ENCODE data around the gene EFNA1. TPM values are rescaled to one million over a fixed set of nuclear protein-coding genes. Genes with fewer than 3 reads are reported as not detected.
"Not testable (repeated sequence)": the region's sequence is repeated elsewhere in the genome, so short reads cannot be mapped to it uniquely, and the experiment has no call there.

The EFNA1 gene
- total RNA-seq, 1 experiment from 2014 or later = 49.9 TPM

GRCh38 chr1:155167166-155168104 lies 39.8 kb downstream of the EFNA1 start:
- no peaks in the 10 kb centered on the region for H3K9me2 ChIP-seq (replicated peaks; ENCODE audit: low read length)
- ATAC-seq (peak; percentile 86), DNase-seq (peak; percentile 94)
- peak overlapping the region; percentile 34; the same call in 1 of the 2 replicates for H3K9ac ChIP-seq (ENCODE audit: low read length)
- H3K4me2 ChIP-seq (ENCODE audit: low read length) = peak overlapping the region; percentile 93
- BruUV-seq (replicated peaks) = no TSS peak
- no peaks in the 10 kb centered on the region for H3F3A ChIP-seq (ENCODE audit: low read length, unreplicated experiment)
- H3K4me3 ChIP-seq (ENCODE audit: low read length) = peak overlapping the region; percentile 67
- no peak for TF ChIP-seq EZH2 (IDR thresholded peaks at IDR 0.05; ENCODE audit: low read length, unreplicated experiment)
- TF ChIP-seq CTCF (conservative IDR thresholded peaks at IDR 0.05; ENCODE audit: low read depth, low read length) = peak; percentile 99
- peaks cover 8% of the 10 kb centered on the region; the same call in 1 of the 2 replicates for H3K36me3 ChIP-seq (ENCODE audit: low read depth, low read length)
- H3K9me3 ChIP-seq (ENCODE audit: low read length) = no peaks in the 10 kb centered on the region
- H3K79me2 ChIP-seq (ENCODE audit: low read length) = peaks cover 14% of the 10 kb centered on the region
- ChIA-PET CTCF (interaction anchor here (0.5 to 2.7 kb wide), 13 partner anchors 13 to 124 kb away, joined by 3 to 57 read pairs (median 5); no protein-coding TSS in a partner anchor), POLR2A (ENCODE audit: unreplicated experiment) (interaction anchor here (0.6 kb wide), 1 partner anchor 32 kb away, joined by 4 read pairs; no protein-coding TSS in a partner anchor)
- H4K20me1 ChIP-seq (ENCODE audit: low read length) = no peaks in the 10 kb centered on the region
- intact Hi-C loops (cut with micrococcal nuclease) = loop anchor here (1.0 kb wide), 2 partner anchors 32 to 76 kb away; partner anchors contain the start of gene SLC50A1
- H3K27ac ChIP-seq (ENCODE audit: low read length) = peak overlapping the region; percentile 19
- H2AFZ ChIP-seq (ENCODE audit: low read length) = peak overlapping the region; percentile 88
- H3K27me3 ChIP-seq (ENCODE audit: low read length) = no peaks in the 10 kb centered on the region
- peaks cover 12% of the 10 kb centered on the region; the same call in 1 of the 2 replicates for H3K4me1 ChIP-seq (ENCODE audit: insufficient read depth, low read length)

- H4K20me1 ChIP-seq (ENCODE audit: low read length); ATAC-seq; BruUV-seq (replicated peaks); H3K36me3 ChIP-seq (ENCODE audit: low read depth, low read length); H3K27ac ChIP-seq (ENCODE audit: low read length); H2AFZ ChIP-seq (ENCODE audit: low read length); H3F3A ChIP-seq (ENCODE audit: low read length, unreplicated experiment); intact Hi-C loops (cut with micrococcal nuclease); DNase-seq; POLR2A ChIA-PET (ENCODE audit: unreplicated experiment); H3K27me3 ChIP-seq (ENCODE audit: low read length); H3K9me3 ChIP-seq (ENCODE audit: low read length); H3K9ac ChIP-seq (ENCODE audit: low read length); H3K4me3 ChIP-seq (ENCODE audit: low read length); H3K9me2 ChIP-seq (replicated peaks; ENCODE audit: low read length): not testable (repeated sequence)
- Histone ChIP-seq H3K4me2 (ENCODE audit: low read length) (peak overlapping the region; percentile 93), H3K4me1 (ENCODE audit: insufficient read depth, low read length) (peaks cover 12% of the 10 kb centered on the region; the same call in 1 of the 2 replicates), H3K79me2 (ENCODE audit: low read length) (peaks cover 20% of the 10 kb centered on the region)
- CTCF ChIA-PET = interaction anchor here (0.7 to 2.7 kb wide), 8 partner anchors 31 to 124 kb away, joined by 3 to 57 read pairs (median 5); no protein-coding TSS in a partner anchor
Measured at GRCh38 chr1:155168105-155168445, 40.4 kb downstream of the EFNA1 start.

- no peaks in the 10 kb centered on the region for H3K9me2 ChIP-seq (replicated peaks; ENCODE audit: low read length)
- no peak overlapping the region for H3K4me3 ChIP-seq (ENCODE audit: low read length)
- H3K27me3 ChIP-seq (ENCODE audit: low read length) = no peaks in the 10 kb centered on the region
- H4K20me1 ChIP-seq (ENCODE audit: low read length) = no peaks in the 10 kb centered on the region
- H3K36me3 ChIP-seq (ENCODE audit: low read depth, low read length) = peaks cover 8% of the 10 kb centered on the region; the same call in 1 of the 2 replicates
- H3K9ac ChIP-seq (ENCODE audit: low read length) = no peak overlapping the region
- peaks cover 16% of the 10 kb centered on the region; the same call in 1 of the 2 replicates for H3K4me1 ChIP-seq (ENCODE audit: insufficient read depth, low read length)
- POLR2A ChIA-PET (ENCODE audit: unreplicated experiment) = no interaction called here
- H3K9me3 ChIP-seq (ENCODE audit: low read length) = no peaks in the 10 kb centered on the region
- ATAC-seq = no peak
- DNase-seq = no peak
- H2AFZ ChIP-seq (ENCODE audit: low read length) = no peak overlapping the region
- BruUV-seq (replicated peaks) = no TSS peak
- CTCF ChIA-PET = interaction anchor here (1.0 to 2.7 kb wide), 7 partner anchors 32 to 83 kb away, joined by 4 to 57 read pairs (median 5); no protein-coding TSS in a partner anchor
- H3K79me2 ChIP-seq (ENCODE audit: low read length) = peaks cover 20% of the 10 kb centered on the region
- H3F3A ChIP-seq (ENCODE audit: low read length, unreplicated experiment) = no peaks in the 10 kb centered on the region
- TF ChIP-seq CTCF (conservative IDR thresholded peaks at IDR 0.05; ENCODE audit: low read depth, low read length) (no peak), EZH2phosphoT487 (IDR thresholded peaks at IDR 0.05; ENCODE audit: borderline replicate concordance, low read length) (no peak)
- H3K27ac ChIP-seq (ENCODE audit: low read length) = no peak overlapping the region
- intact Hi-C loops (cut with micrococcal nuclease) = no loop called here
- H3K4me2 ChIP-seq (ENCODE audit: low read length) = no peak overlapping the region
Measured at GRCh38 chr1:155168456-155169210, 41.0 kb downstream of the EFNA1 start.

All from PC-3 (cell line).